GM21526 (cell line): ENCODE measurements around the gene KRT5.
"Not testable (repeated sequence)": the region's sequence is repeated elsewhere in the genome, so short reads cannot be mapped to it uniquely, and the experiment has no call there.

ENCODE experiments used
- ATAC-seq: cut with Tn5 transposase; IDR thresholded peaks from one replicate; pipeline ENCODE4 v1.9.1; 2021; ENCODE audit warnings: moderate library complexity; ENCODE audit not compliant: unreplicated experiment, low FRiP score

KRT5 gene

DNA sequence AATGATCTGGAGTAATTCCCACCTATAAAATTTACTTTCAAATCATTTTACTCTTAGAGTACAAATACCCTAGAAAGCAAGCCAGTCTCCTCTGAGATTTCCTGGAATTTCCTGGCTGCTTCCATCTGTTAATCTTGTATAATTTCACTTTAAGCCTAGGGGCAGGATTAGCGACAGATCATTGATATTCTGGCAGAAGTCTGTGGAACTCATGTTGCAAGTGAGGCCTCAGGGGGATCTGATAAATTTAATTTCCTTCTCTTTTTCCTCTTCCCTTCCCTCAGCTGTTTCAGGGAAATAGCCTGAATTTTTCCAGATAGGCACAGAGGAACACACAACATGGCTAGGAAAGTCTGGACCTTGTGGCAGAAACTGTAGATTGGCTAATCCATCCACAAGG is 21.2 kb downstream of the KRT5 start:
- ATAC-seq, result no peak

DNA sequence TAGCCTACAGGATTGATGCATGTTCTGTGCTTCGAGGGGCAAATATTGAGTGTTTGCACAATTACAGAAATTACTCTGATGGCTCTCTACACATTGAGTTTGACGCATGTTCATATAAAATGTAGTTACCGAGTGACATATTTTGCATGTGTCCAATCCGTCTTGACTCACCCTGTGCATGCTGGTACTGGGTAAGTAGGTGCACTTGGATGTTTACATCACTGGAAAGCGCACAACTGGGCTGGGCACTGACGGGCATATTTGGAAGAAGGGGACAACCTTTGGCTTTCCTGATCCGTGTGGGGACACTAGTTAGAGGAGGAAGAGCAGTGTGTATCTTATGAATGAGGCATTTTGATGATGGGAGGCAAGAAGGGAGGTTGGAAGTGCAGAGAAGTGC is 22.2 kb downstream of the KRT5 start:
- no peak for ATAC-seq

DNA sequence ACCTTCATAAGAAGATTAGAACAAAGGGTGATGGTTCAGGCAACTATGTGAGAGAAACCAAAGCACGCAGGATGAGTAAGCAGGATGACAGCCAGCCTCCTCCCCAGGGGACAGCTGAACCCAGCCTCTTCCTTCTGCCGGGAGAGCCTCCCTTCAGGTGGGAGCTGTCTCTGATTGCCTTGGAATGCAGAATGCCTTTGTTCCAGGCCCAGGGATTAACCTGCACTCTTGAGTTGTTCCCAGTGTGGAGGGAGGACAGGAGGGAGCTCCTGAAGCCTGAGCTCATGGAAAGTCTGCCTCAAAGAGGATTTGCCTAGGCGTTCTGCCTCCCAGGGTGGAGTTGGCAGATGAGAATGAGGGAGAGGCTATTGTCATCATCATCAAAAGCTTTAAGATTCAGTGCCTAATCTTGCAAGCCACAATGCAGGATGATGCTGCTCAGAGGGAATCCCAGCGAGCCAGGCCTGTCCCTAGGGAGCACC is 23.6 kb downstream of the KRT5 start:
- no peak for ATAC-seq

DNA sequence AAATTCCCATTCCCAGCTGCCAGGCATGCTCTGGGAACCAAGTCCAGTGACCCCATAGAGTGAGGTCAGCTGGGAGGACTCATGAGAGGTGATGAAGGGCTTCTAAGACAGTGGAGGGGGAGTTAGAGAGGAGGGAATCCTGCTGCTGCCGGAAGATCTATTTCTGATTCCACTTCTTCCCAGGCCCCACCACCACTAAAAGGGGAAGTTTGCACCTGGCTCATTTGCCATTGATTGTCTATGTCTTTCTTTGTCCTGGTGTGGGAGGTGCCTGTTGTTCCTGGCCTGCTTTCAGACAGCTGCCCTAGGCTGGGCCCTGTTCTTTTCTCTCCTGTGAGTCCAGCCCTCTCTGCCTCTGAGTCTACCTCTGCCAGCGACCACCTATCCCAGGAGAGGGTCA is 24.1 kb downstream of the KRT5 start:
- ATAC-seq, result no peak

DNA sequence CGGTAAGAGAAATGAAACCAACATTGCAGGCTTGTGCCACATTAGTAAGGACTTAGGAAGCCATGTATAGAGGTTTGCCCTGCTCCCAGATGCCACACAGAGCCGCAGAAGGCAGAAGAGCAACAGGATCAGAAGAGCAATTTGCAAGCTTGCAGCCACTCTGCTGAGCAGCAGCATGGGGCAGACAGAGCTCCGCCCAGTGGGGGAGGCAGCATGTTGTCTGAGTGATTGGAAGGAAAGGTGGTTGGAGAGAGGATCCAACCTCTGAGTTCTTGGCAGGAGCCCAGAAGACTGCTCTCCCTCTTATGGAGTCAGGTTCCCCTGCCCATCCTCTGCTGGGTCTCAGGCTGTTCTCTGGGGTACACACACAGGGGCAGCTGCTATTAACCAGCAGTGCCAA is 24.8 kb downstream of the KRT5 start:
- no peak for ATAC-seq

DNA sequence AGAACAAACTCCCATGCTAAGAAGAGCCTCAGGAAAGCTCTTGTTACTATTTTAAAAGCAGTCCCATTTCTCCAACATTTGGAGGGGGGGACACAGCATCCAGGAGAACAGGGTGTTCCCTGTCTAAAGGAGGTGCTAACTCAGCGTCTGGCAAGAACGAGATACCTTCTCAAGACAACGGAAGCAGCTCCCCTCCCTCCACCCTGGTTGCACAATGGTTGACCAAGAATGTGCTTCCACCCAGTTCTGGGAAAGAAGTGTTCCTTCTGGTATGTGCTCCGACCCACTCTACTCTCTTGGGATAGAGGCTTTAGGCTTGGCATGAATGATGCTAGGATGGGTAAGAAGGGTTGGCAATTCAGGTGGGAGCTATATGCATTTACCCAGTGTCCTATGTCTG is 25.7 kb downstream of the KRT5 start:
- no peak for ATAC-seq

DNA sequence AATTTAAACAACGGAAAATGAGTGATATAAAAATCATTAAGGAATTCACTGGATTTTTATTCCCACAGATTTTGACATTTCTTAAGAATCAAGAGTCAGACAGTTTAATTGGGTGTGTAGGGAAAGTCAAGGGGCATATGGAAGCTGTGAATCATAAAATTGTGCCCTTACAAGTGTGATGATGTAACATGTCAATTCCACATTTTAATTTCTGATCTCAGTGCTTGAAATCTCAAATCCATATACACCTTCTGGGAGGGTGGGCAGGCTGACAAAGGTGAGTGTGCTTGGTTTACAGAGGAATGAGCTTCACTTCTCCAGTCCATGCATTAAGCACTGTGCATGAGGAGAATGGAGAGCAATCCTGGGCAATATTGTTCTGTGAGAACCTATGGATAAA is 26.1 kb downstream of the KRT5 start:
- ATAC-seq, result no peak

DNA sequence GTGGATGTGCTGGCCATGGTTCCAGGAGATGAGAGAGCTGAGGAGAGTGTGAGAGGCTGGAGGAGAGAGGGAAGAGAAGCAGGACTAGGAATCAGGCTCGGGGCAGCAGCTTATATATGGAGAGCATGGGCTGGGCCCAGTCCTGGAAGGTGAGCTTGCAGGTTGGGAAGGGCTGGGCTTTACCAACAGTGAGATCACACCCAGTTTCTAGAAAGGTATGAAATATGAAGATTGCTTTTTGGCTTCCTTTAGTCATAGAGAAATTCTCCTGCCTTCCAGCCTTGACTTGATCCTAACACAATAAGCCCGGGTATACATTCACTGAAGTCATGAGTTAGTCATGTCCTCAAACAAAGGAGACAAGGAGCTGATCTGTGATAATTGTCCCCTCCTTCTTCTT is 27.0 kb downstream of the KRT5 start, which contains the start of gene KRT6A:
KRT6A (minus strand) TSS at position 86 of the 400 bp plus-strand sequence; CDS start at position 17, 69 bp downstream.
- no peak for ATAC-seq

DNA sequence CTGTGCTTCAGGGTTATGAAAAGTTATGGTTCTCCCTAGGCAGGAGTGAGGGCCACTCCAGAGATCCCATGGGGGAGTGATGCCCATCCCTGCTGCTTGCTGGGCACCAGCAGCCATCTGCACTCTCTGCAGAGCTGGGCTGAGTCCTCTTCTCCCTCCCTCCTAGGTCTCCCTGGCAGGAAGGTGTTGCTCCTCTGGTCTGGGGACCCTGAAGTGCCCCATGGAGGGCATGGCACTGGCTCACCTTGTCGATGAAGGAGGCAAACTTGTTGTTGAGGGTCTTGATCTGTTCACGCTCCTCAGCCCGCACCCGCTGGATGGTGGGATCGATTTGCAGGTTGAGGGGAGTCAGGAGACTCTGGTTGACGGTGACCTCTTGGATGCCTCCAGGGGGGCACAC is 27.8 kb downstream of the KRT5 start:
- ATAC-seq, result not testable (repeated sequence)

DNA sequence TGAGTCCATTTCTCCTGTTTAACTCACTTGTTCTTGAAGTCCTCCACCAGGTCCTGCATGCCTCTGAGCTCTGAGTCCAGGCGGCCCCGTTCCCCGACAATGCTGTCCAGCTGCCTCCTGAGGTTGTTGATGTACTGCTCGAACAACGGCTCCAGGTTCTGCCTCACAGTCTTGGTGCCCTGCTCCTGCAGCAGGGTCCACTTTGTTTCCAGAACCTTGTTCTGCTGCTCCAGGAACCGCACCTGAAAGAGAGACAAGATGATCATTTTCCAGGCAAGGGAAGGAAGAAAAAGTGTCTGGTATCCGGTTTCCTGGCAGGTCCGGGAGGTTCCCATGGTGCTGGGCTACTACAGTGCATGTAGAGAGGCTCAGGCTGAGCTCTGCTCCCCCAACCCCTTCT is 28.7 kb downstream of the KRT5 start:
- ATAC-seq, result not testable (repeated sequence)

DNA sequence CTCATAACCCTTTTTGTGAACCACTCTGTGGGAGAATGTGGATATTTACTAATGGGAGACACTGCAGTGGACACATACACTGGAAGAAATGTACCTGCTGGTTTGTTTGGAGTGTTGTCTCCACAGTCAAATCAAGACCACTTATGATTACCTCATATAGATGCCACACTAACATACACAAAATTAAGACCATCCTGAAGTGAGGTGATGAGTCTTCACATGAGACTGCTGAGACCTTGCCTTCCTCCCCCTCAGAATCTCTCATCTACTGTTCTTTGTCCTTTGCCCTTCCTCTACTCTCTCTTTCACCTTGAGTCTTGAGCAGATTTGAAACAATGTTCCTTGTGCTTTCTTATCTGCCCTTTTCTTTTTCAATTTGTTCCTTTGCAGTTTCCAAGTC is 31.5 kb downstream of the KRT5 start:
- ATAC-seq, result no peak

DNA sequence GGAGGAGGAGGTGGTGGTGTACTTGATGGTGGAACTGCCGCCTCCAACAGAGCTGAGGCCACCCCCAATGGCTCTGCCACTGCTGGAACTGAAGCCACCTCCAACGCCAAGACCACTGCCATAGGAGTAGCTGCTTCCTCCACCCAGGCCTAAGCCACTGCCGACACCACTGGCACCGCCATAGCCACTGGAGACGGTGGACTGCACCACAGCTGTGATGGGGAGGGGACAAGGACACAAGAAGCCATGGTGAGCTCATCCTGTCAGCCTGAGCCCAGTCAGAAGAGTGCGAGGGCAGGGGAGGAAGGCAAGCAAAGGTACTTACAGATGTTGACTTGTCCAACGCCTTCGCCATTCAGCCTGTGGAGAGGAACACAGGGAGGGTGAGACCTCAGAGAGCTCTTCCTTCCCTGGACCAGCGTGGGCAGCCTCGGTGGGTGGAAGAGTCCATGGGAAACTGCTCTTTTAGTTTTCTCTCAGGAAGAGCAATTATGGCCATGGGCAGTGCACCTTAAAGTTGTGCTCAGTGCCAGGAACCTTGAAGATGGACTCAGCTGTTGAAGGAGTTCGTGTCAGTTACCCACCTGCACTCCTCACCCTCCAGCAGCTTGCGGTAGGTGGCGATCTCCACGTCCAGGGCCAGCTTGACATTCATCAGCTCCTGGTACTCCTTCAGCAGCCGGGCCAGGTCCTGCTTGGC is 32.3 kb downstream of the KRT5 start:
- not testable (repeated sequence) for ATAC-seq

DNA sequence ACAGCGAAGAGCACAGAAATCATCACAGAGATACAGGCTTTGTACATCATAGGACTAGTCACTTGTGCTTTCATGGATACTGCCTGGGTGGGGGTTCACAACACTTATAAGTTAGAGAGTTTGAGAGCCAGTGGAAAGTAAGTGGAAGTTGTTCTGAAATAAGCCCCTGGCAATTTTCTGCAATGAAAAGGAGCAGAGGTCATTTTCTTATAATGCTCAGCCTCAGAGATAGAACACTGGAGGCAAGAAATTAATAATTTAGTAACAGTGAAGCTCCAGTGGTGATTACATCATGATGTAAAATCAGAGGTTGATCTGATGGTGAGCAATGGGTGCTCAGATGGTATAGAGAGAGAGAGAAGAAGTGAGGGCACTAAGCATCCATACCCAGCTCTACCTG is 33.0 kb downstream of the KRT5 start:
- no peak for ATAC-seq

DNA sequence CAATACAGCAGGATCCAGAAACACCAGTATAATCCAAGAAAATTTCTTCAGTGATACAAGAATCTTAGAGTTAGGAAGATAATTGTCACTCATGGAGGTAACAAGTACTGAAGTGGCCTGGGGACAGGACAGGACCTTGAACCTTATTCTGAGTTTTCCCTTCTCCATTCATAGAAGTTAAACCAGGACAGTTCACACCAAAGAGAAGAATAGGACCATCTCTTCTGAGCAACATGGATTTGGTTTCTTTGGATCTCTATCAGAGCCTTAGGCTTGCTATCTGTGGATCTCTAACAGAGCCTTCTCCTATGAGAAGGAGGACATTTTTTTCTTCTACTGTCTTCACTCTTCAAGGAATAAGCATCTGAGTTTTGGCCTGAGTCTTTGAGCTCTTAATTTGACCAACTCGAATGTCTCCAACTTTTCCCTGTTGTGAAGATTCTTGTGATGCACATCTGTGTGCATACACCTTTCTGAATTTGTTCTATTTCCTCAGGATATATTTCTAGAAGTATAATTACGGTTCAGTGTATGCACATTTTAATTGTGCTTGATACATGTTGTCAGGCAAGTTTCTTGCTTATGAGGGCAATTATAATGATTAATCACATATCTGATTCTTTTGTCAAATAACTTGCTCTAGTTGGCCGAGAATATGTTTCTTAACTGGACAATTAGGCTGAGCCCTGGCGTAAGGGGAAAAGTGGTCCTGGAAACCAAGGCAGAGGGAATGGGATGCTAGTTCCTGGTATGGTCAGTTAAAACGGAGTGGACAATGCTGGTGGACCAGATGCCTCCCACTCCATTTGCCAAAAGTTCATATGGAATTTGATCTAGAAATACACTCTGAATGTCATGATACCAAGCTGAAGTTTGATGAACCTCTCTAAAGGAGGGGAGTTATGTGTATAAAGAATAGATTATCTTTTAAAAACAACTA is 33.8 kb downstream of the KRT5 start:
- no peak for ATAC-seq

DNA sequence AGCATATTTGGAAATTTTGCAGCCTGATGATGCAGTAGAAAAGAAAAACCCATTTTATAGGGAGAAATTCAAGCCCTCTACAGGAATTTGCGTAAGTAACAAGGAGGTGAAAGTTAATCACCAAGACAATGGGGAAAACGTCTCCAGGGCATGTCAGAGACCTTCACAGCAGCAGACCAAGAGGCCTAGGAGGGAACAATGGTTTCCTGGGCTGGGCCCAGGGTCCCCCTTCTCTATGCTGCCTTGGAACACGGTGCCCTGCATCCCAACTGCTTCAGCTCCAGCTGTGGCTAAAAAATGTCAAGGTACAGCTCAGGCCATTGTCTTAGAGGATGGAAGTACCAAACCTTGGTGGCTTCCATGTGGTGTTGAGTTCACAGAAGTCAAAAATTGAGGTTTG is 40.1 kb downstream of the KRT5 start:
- no peak for ATAC-seq

DNA sequence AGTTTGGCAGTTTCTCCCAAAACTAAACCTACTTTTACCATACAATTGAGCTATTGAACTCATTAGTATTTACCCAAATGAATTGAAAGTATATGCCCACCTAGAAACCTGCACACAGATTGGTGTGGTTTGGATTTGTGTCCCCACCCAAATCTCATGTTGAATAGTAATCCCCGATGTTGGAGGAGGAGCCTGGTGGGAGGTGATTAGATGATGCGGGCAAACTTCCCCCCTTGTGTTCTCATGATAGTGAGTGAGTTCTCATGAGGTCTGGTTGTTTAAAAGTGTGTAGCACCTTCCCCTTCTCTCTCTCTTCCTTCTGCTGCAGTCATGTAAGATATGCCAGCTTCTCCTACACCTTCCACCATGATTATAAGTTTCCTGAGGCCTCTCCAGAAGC is 42.5 kb downstream of the KRT5 start:
- no peak for ATAC-seq

DNA sequence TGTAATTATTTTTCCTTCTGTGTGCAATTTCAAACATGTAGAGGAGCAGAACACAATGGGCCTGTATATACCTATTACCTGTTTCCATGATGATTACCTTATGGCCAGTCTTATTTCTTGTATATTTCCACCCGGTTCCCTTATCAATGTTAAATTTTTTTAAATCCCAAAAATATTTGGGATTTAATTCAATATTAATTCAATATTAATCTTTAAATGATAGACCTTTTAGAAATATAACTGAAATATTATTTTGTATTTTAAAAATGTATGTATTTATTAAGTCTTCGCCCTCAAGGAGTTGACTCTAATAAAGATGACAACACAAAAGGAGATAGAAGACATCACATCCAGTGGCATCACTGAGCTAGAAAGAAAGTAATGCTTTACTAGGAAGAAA is 46.0 kb downstream of the KRT5 start:
- ATAC-seq, result no peak

DNA sequence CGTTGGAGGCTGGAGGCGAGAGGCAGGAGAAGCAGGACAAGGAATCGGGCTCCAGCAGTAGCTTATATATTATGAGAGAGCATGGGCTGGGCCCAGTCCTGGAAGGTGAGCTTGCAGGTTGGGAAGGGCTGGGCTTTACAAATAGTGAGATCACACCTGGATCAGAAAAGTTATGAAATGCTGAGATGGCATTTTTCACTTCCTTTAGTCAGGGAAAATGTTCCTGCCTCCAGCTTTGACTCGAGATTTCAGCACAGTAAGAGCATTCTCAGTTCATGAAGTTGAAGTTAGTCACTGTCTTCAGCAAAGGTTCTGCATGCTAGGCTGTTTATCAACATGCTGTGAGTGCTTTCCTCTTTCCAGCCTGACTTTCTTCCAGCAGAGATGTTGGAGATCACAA is 46.4 kb downstream of the KRT5 start, which contains the start of gene KRT6C:
KRT6C (minus strand) TSS at position 38 of the 400 bp plus-strand sequence. CDS start 68 bp downstream, outside the sequence.
- no peak for ATAC-seq

DNA sequence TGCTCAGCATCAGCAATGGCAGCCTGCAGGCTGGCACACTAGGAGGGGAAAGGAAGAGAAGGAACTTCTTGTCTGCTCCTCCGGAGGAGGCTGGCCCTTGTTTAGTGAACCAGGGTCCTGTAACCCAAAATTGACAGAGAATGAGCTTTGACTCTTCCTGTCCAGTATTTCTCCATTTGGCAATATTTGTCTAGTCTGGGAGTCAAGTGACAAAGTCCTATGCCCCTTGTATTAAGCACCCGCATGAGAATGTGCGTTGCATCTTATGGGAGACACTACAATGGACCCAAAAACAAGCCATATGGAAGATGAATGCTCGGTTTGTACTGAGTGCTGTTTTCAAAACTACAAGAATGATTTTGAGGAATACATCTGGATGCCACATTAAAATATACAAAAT is 50.3 kb downstream of the KRT5 start:
- ATAC-seq, result no peak

DNA sequence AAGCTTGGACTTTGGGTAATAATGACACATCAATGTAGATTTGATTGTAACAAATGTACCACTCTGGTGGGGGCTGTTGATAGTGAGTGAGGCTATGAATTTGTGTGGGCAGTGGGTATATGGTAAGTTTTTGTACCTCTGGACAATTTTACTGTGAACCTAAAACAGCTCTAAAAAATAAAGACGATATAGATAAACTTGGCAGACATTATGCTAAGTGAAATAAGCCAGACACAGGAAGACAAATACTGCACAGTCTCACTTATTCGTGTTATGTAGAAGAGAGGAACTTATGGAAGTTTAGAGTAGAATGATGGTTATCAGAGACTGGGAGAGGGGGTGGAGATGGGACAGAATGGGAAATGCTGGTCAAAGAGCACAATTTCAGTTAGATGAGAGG is 55.3 kb downstream of the KRT5 start:
- ATAC-seq, result no peak
